HG03280 (cell line): Measurements from ENCODE around the gene AGXT2.
"Not testable (repeated sequence)": the region's sequence is repeated elsewhere in the genome, so short reads cannot be mapped to it uniquely, and the experiment has no call there.

ENCODE experiments used
- ATAC-seq: cut with Tn5 transposase; IDR thresholded peaks from one replicate; pipeline ENCODE4 v1.9.1; 2021; ENCODE audit warnings: mild to moderate bottlenecking, moderate library complexity; ENCODE audit not compliant: unreplicated experiment

The AGXT2 gene

GRCh38 chr5:35056686-35057085 is 8.9 kb upstream of the AGXT2 start:
- ATAC-seq: no peak

DNA sequence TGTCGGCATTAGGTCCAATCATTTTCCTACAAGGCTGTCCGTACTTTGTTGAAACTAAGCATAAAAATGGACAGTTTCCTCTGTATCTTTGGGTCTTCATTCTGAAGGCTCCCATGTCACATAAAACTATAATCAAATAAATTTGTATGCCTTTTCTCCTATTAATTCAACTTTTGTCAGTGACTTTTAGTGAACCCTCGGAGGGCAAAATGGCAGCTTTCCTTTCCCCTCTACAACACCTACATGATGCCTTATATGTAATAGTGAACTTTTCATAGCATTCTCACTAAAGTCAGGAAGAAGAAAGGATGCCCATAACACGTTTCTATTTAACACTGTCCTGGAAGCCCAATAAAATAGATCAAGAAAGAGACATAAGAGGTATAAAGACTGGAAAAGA is 5.1 kb upstream of the AGXT2 start:
- ATAC-seq: no peak

GRCh38 chr5:35050541-35051126 is 2.9 kb upstream of the AGXT2 start:
- no peak for ATAC-seq

DNA sequence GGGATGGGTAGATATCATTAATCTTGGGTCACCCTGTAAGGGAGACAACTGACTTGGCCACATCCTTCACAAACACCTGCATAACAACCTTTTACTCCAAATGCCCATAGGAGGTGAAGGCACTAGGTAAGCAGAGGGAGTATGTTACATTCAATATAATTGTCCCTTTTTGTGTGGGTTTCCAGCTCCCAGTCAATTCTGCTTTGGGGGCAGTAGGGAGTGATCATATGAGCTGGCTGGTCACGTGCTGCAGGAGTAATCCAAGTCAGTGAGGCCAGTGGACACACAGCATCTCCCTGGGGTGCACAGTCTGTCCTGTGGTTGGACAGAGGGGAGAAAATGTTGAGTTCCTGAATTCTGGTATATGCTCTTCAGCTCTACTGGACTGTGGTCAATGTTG is 1.2 kb upstream of the AGXT2 start:
- no peak for ATAC-seq

DNA sequence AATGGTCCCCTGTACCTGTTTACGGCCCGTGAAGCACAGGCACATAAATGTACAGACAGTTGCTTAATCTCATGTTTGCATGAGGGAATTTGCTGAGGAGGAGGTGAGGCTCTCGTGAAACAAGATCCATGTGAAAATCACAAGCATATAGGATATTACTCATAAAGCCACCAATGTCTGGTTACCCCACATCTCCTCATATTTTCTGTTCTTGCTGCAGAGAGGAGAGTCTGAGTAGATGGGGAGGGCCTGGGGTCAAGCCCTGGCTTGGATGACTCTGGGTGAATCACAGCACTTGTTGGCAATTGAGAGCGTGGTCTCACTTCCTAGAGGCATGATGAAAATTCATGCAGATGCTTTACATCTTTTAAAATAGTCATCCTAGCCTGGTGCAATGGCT is 975 bp downstream of the AGXT2 start:
- no peak for ATAC-seq

GRCh38 chr5:35045280-35045679 is 2.5 kb downstream of the AGXT2 start:
- ATAC-seq: no peak

DNA sequence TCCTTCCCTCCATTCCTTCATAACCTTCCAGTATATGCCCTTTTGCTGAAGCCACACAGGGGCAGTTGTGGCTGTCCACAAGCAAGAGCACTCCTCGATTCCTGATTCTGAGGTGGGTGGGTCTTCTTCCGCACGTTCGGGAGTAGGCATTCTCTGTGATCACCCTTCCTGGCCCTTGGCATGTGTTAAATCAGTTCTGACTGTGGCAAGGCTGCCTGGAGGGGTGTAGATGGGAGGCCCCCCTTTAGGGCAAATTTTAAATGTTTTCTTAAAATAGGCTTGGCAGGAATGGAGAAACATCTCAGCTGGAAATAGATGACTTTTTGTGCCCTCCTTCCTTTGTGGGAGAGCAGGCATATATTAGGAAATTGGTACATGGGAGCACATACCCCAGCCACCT is 3.1 kb downstream of the AGXT2 start:
- ATAC-seq: no peak

DNA sequence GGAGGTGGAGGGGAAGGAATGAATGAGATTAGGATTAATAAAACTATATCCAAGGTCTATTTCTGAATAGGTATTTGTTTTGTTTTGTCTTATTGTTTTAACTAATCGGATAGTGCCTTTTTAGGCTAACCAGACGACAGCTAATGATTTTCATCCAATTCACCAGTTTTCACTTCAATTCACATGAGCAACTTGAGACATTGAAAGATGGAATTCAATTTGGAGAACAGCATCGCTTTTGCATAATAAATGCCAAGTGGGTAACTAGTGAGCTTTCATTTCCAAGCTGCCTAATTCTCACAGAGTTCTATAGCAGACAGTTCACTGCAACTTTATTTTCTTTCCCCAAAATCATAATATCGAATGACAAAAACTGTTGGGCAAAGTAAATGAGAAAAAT is 5.0 kb downstream of the AGXT2 start:
- ATAC-seq: no peak

- no peak for ATAC-seq
These were observed 6.5 kb downstream of the AGXT2 start for GRCh38 chr5:35041261-35041660.

DNA sequence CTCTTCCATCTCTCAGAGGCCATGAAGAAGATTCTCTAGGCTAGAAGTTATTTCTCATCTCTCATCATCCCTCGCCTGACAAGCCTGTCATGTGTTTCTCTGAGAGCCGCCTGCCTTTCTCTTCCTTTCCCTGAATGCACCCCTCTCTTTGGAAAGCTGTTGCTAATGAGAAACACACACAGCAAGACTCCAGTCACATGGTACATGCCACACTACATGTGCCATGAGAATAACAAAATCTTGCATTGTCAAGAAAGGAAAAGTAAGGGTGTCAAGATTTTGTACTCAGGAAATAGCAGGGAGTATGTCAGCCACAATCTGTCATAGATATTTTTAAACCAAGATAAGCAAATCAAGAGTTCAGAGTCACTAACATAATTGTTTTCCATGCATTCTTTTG is 8.9 kb downstream of the AGXT2 start:
- ATAC-seq: no peak

DNA sequence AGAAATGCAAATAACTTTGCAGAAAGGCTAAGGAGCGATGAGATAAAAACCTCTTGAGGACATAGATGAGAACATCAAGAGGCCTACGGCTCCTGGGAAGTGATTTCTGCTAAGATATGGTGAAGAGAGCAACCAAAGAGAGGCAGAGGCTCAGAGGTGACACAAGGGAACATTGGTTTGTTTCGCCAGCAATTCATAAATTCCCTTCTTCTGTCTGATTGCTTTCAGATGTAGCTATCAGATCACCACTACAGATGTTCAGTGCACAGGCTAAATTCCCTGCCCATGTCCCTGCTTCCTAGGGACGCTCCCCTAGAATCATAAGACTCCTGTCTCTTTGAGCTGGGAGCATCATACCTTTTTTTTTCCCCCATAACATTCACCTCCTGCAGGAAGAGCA is 11.2 kb downstream of the AGXT2 start:
- ATAC-seq: no peak

- ATAC-seq: not testable (repeated sequence)
These were observed 11.8 kb downstream of the AGXT2 start for GRCh38 chr5:35035929-35036328.

DNA sequence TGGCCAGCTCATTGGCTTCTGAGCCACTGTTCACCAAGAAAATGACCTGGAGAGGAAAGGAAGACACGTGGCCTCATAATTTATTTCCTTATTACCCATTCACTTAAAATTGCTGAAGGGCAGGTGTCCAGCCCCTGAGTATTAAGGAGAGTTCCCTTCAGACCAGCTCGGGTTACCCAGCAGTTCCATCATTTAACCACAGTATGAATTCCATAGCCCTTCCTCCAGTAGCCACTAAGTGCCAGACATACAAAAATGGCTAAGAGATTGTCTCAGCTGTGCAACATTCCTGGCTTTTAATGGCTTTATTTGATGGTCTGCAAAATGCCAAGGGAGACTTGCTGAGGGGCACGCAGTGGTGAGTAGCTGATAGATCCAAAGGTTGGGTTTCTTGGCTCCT is 12.5 kb downstream of the AGXT2 start:
- no peak for ATAC-seq

DNA sequence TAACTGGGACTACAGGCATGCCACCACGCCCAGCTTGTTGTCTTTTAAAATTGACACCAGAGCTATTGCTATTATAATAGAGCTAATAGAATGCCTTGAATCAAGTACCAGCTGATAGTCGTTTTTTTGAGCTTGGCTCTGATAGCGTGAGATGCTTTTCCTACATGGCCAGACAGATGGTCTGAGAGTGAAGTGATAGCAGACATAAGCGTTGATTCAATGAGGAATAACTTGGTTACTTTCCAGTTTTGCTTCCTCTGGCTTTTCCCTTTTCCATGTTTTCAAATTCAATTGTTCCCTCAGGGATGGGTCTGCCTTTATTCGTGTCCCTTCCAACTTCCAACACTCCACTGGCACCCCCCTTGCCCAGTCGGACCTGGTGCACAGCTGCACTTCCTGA is 15.4 kb downstream of the AGXT2 start:
- ATAC-seq: no peak

DNA sequence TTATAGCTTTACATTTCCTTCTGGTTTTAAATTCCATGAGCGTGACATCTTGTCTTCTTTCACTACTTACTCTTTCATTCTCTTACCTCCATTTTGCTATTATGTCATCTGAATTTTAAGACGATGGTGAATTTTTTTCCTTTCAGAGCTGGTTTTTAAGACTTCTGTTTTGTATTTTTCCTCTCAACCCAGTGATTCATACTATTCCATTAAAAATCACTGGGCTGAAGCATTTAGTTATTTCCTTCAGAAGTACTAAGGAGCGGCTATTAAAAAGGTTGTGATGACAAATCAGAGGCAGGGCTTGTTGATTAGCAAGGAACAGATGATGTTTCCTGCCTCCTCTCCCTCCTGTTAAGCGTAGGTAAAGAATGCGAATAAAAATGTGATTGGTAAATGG is 16.5 kb downstream of the AGXT2 start:
- no peak for ATAC-seq

- no peak for ATAC-seq
These were observed 17.2 kb downstream of the AGXT2 start for GRCh38 chr5:35030426-35031100.

DNA sequence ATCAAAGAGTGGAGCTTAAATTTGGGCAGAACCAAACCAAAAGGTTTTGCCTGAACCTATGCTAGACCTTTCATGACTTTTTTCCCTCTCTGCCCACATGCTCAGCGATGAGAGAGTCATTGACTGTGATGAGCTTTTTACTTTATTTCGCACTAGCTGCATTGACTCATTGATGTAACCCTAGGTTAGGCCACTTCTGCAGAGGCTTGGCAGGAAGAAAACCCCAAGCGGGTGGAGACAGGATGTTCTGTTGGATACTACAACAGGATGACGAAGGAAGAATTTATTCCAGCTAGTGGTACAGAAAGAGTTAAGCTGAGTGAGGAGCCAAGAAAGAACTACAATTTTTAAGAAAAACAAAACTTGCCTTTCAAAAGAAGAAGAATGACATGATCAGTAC is 18.4 kb downstream of the AGXT2 start:
- ATAC-seq: no peak

GRCh38 chr5:35026941-35027340 is 20.8 kb downstream of the AGXT2 start:
- no peak for ATAC-seq

GRCh38 chr5:35026280-35026840 is 21.4 kb downstream of the AGXT2 start:
- no peak for ATAC-seq

- no peak for ATAC-seq
These were observed 22.7 kb downstream of the AGXT2 start for GRCh38 chr5:35024911-35025510.

DNA sequence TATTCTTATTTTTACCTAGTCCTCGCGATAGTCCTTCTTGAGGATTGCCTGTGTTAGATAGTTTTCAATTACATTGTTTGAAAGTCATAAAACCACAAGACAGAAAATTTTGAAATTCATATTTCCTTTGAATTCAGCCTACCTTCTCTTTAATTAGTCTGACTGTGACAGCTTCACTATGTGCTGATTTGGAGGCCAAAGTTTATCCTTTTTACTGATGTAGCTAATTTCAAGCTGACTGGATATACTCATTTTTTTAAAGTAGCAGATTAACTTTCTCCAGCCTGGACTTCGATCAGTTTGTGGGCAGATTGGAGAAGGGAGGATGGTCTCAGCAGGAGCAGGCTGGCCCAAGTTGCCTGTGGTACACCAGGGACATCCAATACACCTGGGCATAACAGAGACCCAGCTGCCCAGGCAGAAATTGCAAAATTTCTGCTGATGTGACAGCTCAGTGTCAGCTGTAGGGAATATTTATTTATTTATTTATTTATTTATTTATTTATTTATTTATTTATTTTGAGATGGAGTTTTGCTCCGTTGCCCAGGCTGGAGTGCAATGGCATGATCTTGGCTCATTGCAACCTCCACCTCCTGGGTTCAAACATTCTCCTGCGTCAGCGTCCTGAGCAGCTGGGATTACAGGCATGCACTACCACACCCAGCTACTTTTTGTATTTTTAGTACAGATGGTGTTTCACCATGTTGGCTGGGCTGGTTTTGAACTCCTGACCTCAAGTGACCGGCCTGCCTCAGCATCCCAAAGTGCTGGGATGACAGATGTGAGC is 24.2 kb downstream of the AGXT2 start:
- no peak for ATAC-seq
